BLaER1 treated with 17β-estradiol and CSF1 and Interleukin-3, amounts not matched to agents 10 nM and 100 nM (cell line): ENCODE measurements around the gene CDKAL1.

Source experiments
- H3K27ac ChIP-seq, 11 experiments: shearing (Covaris generic); formaldehyde crosslinking; 2 replicates each; pipeline ENCODE4 v1.8.1; 2022
- H3K27me3 ChIP-seq, 11 experiments: shearing (Covaris generic); formaldehyde crosslinking; 2 replicates each; pipeline ENCODE4 v1.8.1; 2022
- H3K36me3 ChIP-seq, 11 experiments: shearing (Covaris generic); formaldehyde crosslinking; 2 replicates each; pipeline ENCODE4 v1.8.1; 2022
- H3K4me1 ChIP-seq, 10 experiments: shearing (Covaris generic); formaldehyde crosslinking; 2 replicates each; pipeline ENCODE4 v1.8.1; 2022
- H3K4me2 ChIP-seq, 11 experiments: shearing (Covaris generic); formaldehyde crosslinking; 2 replicates each; pipeline ENCODE4 v1.8.1; 2022
- H3K4me3 ChIP-seq, 10 experiments: shearing (Covaris generic); formaldehyde crosslinking; 2 replicates each; pipeline ENCODE4 v1.8.1; 2022
- H3K9ac ChIP-seq, 11 experiments: shearing (Covaris generic); formaldehyde crosslinking; 2 replicates each; pipeline ENCODE4 v1.8.1; 2022
- H3K9me3 ChIP-seq, 11 experiments: shearing (Covaris generic); formaldehyde crosslinking; replicated peaks in 1 of 11; 2 replicates each; pipeline ENCODE4 v1.8.1; 2022
- H4K20me1 ChIP-seq, 11 experiments: shearing (Covaris generic); formaldehyde crosslinking; 2 replicates each; pipeline ENCODE4 v1.8.1; 2022
- Cebpa-rat ChIP-seq, 11 experiments: shearing (Covaris generic); IDR thresholded peaks; 2 replicates each; pipeline ENCODE4 v1.8.1; 2022

The CDKAL1 gene

DNA sequence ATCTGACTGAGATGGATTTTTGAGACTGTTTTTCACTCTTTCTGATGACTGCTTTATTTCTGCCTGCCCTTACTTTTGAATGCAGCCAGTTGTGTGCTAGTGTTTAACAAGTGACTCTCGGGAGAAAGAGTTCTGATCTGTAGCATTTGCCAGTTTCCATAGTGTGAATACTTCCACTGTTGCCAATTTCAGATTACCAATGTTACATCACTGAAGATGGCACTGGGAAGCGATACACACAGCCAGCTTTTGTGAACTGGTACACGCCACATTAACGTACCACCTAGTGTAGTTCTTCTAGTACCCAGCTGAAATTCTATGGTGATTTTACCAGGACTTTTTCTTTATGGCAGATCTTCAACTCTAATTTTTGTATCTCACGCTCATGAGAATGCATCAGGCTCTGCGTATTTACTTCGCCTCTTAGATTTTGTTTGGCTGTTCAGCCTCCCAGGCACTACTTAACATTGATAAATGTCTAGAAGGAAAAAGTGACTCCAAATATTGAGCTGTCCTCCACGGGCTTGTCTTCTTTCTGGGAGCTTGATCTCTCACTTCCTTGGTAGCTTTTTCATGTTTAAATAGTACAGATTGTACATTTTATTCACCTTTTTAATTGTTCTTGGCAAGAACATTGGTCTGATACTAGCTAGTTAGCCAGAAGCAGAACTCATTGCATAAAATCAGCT is 537.7 kb downstream of the CDKAL1 start:
- Histone ChIP-seq H3K27me3 (no peaks in the 10 kb centered on the region), H3K36me3 (peaks cover 10 to 44% (median 26%) of the 10 kb centered on the region in 11 experiments; a peak in 19 of 22 replicates), H3K4me1 (no peaks in the 10 kb centered on the region), H3K9ac (no peak overlapping the region), H3K27ac (no peak overlapping the region), H3K9me3 (peaks cover 37 to 50% (median 47%) of the 10 kb centered on the region in 11 experiments), H3K4me3 (no peak overlapping the region), H4K20me1 (no peaks in the 10 kb centered on the region), H3K4me2 (no peak overlapping the region)
- no peak for TF ChIP-seq Cebpa-rat (IDR thresholded peaks at IDR 0.05)

- Histone ChIP-seq H3K27ac (no peak overlapping the region), H4K20me1 (no peaks in the 10 kb centered on the region), H3K27me3 (no peaks in the 10 kb centered on the region), H3K4me1 (no peaks in the 10 kb centered on the region), H3K9ac (no peak overlapping the region), H3K4me2 (no peak overlapping the region), H3K4me3 (no peak overlapping the region), H3K9me3 (peaks cover 49 to 62% (median 56%) of the 10 kb centered on the region in 11 experiments), H3K36me3 (peaks cover 13 to 38% (median 31%) of the 10 kb centered on the region in 11 experiments; a peak in 20 of 22 replicates)
- TF ChIP-seq Cebpa-rat (IDR thresholded peaks at IDR 0.05) = no peak
These were observed 539.1 kb downstream of the CDKAL1 start for GRCh38 chr6:21073318-21073839.

DNA sequence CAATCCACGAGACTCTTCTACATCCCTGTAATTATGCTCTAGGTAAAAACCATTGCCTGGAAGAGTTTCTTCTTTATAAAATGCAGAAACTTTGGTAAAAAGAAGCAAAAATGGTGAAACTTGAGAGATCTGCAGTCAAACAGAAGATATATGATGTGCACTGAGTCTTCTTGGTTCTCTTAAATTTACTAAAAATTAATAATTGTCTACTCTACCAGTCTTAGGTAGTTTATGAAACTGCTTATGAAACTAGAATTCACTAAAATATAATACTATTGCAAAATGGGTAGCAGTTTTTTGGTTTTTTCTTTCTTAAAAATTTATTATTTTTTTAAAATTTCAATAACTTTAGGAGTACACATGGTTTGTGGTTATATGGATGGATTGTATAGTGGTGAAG is 540.2 kb downstream of the CDKAL1 start:
- no peak for TF ChIP-seq Cebpa-rat (IDR thresholded peaks at IDR 0.05)
- no peaks in the 10 kb centered on the region for H4K20me1 ChIP-seq

DNA sequence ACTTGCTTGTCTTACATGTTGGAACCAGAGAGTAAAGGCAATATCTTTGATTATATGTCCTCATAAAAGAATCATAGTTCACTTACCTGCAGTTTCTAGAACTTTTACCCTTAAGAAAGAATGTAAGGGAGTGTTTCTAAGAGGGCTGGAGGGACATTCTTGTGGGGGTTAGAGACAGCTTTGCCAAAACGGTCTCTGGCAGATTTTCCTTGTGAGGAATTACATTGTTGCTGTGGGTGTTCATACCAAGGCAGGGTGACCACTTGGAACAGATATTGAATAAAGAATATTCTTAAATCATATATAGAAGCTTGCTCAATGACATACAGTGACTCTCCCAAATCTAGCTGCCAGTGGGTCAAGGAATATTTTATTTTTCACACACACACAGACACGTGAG is 541.7 kb downstream of the CDKAL1 start:
- Histone ChIP-seq H3K27me3 (no peaks in the 10 kb centered on the region), H3K9me3 (peaks cover 40 to 54% (median 41%) of the 10 kb centered on the region in 11 experiments), H3K36me3 (peaks cover 13 to 36% (median 31%) of the 10 kb centered on the region in 11 experiments; a peak in 20 of 22 replicates), H3K9ac (no peak overlapping the region), H3K27ac (no peak overlapping the region), H3K4me1 (no peaks in the 10 kb centered on the region), H4K20me1 (no peaks in the 10 kb centered on the region), H3K4me2 (no peak overlapping the region), H3K4me3 (no peak overlapping the region)
- no peak for TF ChIP-seq Cebpa-rat (IDR thresholded peaks at IDR 0.05)

More for the DNA sequence above, 540.2 kb downstream of the CDKAL1 start:
- no peaks in the 10 kb centered on the region for H3K4me1 ChIP-seq
- H3K27ac ChIP-seq = no peak overlapping the region
- H3K36me3 ChIP-seq = peaks cover 13 to 38% (median 32%) of the 10 kb centered on the region in 11 experiments; a peak in 20 of 22 replicates
- no peak overlapping the region for H3K4me2 ChIP-seq
- H3K9ac ChIP-seq = no peak overlapping the region
- peaks cover 49 to 62% (median 56%) of the 10 kb centered on the region in 11 experiments for H3K9me3 ChIP-seq
- no peak overlapping the region for H3K4me3 ChIP-seq
- H3K27me3 ChIP-seq = no peaks in the 10 kb centered on the region

DNA sequence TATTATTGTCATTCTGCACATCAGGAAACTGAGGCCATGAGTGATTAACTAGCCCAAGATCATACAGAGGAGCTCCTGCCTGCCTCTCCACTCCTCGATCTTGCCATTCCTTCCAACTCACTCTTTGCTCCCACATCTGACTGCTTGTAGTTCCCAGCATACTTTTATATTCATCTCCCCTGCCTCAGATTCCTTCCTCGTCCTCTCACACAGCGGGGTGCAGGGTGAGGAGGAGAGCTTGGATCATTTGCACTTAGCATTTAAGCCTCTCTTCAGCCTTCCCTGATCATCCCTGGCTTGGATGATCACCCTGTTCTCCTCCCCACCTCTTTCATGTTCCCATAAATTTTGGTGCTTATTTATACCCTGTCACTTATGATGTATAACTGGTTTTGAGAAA is 544.2 kb downstream of the CDKAL1 start:
- Histone ChIP-seq H4K20me1 (no peaks in the 10 kb centered on the region), H3K36me3 (peaks cover 5 to 29% (median 15%) of the 10 kb centered on the region in 11 experiments; a peak in 19 of 22 replicates), H3K9ac (no peak overlapping the region), H3K4me1 (no peaks in the 10 kb centered on the region), H3K4me2 (no peak overlapping the region), H3K4me3 (no peak overlapping the region), H3K27me3 (no peaks in the 10 kb centered on the region), H3K27ac (no peak overlapping the region), H3K9me3 (peaks cover 16 to 34% (median 18%) of the 10 kb centered on the region in 11 experiments)
- TF ChIP-seq Cebpa-rat (IDR thresholded peaks at IDR 0.05) = no peak

GRCh38 chr6:21079468-21080048 is 545.3 kb downstream of the CDKAL1 start:
- no peak overlapping the region for H3K9ac ChIP-seq

DNA sequence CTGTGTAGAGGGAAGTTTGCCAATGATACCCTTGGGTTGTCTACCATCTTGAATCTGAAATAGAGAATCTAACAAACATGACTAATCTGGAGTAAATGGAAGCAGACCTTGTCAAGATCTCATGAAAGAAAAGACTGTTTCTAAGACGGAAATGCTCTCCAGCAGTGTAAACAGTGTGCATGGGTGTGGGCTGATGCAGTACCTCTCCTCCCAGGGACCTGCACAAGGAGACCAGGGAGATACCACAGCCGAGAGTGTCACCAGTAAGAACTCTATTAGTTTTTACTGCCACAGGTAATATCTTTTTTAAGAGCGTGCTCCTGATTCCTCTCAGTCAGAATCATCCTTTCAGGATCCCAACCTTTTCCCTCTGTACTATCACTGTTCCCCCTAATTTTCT is 546.0 kb downstream of the CDKAL1 start:
- TF ChIP-seq Cebpa-rat (IDR thresholded peaks at IDR 0.05) = no peak
- no peak overlapping the region for H3K9ac ChIP-seq
- H3K4me1 ChIP-seq = no peaks in the 10 kb centered on the region
- no peaks in the 10 kb centered on the region for H4K20me1 ChIP-seq
- H3K4me3 ChIP-seq = no peak overlapping the region
- H3K4me2 ChIP-seq = no peak overlapping the region
- H3K27me3 ChIP-seq = no peaks in the 10 kb centered on the region
- H3K9me3 ChIP-seq = peaks cover 6 to 25% (median 9%) of the 10 kb centered on the region in 11 experiments; a peak in 18 of 22 replicates
- peaks cover 5 to 20% (median 12%) of the 10 kb centered on the region in 11 experiments; a peak in 16 of 22 replicates for H3K36me3 ChIP-seq
- no peak overlapping the region for H3K27ac ChIP-seq

More at GRCh38 chr6:21079468-21080048, 545.3 kb downstream of the CDKAL1 start:
- Histone ChIP-seq H3K4me1 (no peaks in the 10 kb centered on the region), H3K27ac (no peak overlapping the region), H4K20me1 (no peaks in the 10 kb centered on the region), H3K9me3 (peaks cover 6 to 25% (median 9%) of the 10 kb centered on the region in 11 experiments; a peak in 18 of 22 replicates), H3K4me2 (no peak overlapping the region), H3K4me3 (no peak overlapping the region), H3K27me3 (no peaks in the 10 kb centered on the region), H3K36me3 (peaks cover 5 to 20% (median 11%) of the 10 kb centered on the region in 11 experiments; a peak in 15 of 22 replicates)
- no peak for TF ChIP-seq Cebpa-rat (IDR thresholded peaks at IDR 0.05)

GRCh38 chr6:21082091-21082490 is 547.8 kb downstream of the CDKAL1 start:
- H3K27me3 ChIP-seq = no peaks in the 10 kb centered on the region
- peaks cover 5 to 24% (median 16%) of the 10 kb centered on the region in 11 experiments; a peak in 16 of 22 replicates for H3K36me3 ChIP-seq
- no peak overlapping the region for H3K4me2 ChIP-seq
- TF ChIP-seq Cebpa-rat (IDR thresholded peaks at IDR 0.05) = no peak
- H4K20me1 ChIP-seq = no peaks in the 10 kb centered on the region
- no peak overlapping the region for H3K4me3 ChIP-seq
- H3K4me1 ChIP-seq = no peaks in the 10 kb centered on the region
- H3K27ac ChIP-seq = no peak overlapping the region
- H3K9me3 ChIP-seq = peaks cover 5 to 13% (median 8%) of the 10 kb centered on the region in 11 experiments; a peak in 18 of 22 replicates
- no peak overlapping the region for H3K9ac ChIP-seq

- Histone ChIP-seq H3K4me3 (no peak overlapping the region), H3K4me1 (no peaks in the 10 kb centered on the region), H3K27me3 (no peaks in the 10 kb centered on the region), H3K27ac (no peak overlapping the region), H3K9ac (no peak overlapping the region), H4K20me1 (no peaks in the 10 kb centered on the region), H3K9me3 (peaks cover 0 to 4% (median 0%) of the 10 kb centered on the region in 11 experiments; a peak in 2 of 22 replicates), H3K36me3 (peaks cover 0 to 20% (median 9%) of the 10 kb centered on the region in 11 experiments; a peak in 14 of 22 replicates), H3K4me2 (no peak overlapping the region)
- no peak for TF ChIP-seq Cebpa-rat (IDR thresholded peaks at IDR 0.05)
These were observed 549.5 kb downstream of the CDKAL1 start for GRCh38 chr6:21083708-21084107.
